Natural killer cell (primary cell): Measurements from ENCODE around the gene GLIS2. TPM values are rescaled to one million over a fixed set of nuclear protein-coding genes. Genes with fewer than 3 reads are reported as not detected.

ENCODE experiments used
- ATAC-seq, 3 donors: fragments of 150-1000 bp in 2 of 3; fragments of 200-7000 bp in 1 of 3; cut with Tn5 transposase; 1 replicate in 1 of 3; 2 replicates in 2 of 3; pipeline ENCODE4 v1.10.0; 2021; ENCODE audit warnings: mild to moderate bottlenecking in 2 of 3, moderate library complexity in 2 of 3
- DNase-seq, 2 donors: peaks; one replicate each; pipeline versions ENCODE4 v3.0.0 to v3.0.0-alpha.2; 2013 to 2021; ENCODE audit warnings: mixed read lengths in 1 of 2
- H3K27ac ChIP-seq: one replicate; pipeline ENCODE4 v1.5.1; 2013; ENCODE audit warnings: mild to moderate bottlenecking, low read length
- H3K27me3 ChIP-seq: one replicate; pipeline ENCODE4 v1.6.1; 2013; ENCODE audit warnings: low read length; ENCODE audit not compliant: control insufficient read depth, insufficient read depth
- H3K36me3 ChIP-seq: one replicate; pipeline ENCODE4 v1.6.1; 2013; ENCODE audit warnings: low read length; ENCODE audit not compliant: control insufficient read depth, insufficient read depth
- H3K4me1 ChIP-seq: one replicate; pipeline ENCODE4 v1.6.1; 2013; ENCODE audit warnings: low read length; ENCODE audit not compliant: control insufficient read depth, insufficient read depth
- H3K4me3 ChIP-seq: one replicate; pipeline ENCODE4 v1.5.1; 2013; ENCODE audit warnings: low read length
- H3K9me3 ChIP-seq: one replicate; pipeline ENCODE4 v1.6.1; 2013; ENCODE audit warnings: low read length; ENCODE audit not compliant: control insufficient read depth, insufficient read depth
- H3K27ac Mint-ChIP-seq, 2 donors: one replicate each; pipeline ENCODE4 v1.8.0; 2022; ENCODE audit warnings: mild to moderate bottlenecking in 2 of 2, mixed read lengths in 2 of 2, moderate library complexity in 1 of 2
- H3K27me3 Mint-ChIP-seq, 2 donors: one replicate each; pipeline ENCODE4 v1.8.0; 2022; ENCODE audit warnings: low read depth in 2 of 2, mixed read lengths in 2 of 2
- H3K36me3 Mint-ChIP-seq: one replicate; pipeline ENCODE4 v1.8.0; 2022; ENCODE audit warnings: mixed read lengths
- H3K4me1 Mint-ChIP-seq, 2 donors: one replicate each; pipeline ENCODE4 v1.8.0; 2022; ENCODE audit warnings: mixed read lengths in 2 of 2
- H3K4me3 Mint-ChIP-seq: one replicate; pipeline ENCODE4 v1.8.0; 2022; ENCODE audit warnings: mild to moderate bottlenecking, moderate library complexity, mixed read lengths
- H3K9me3 Mint-ChIP-seq, 2 donors: one replicate each; pipeline ENCODE4 v1.8.0; 2022; ENCODE audit warnings: mixed read lengths in 2 of 2
- WGBS: methylation state at CpG from one replicate; pipeline ENCODE4 v1.1.7; 2013; ENCODE audit warnings: missing lambda C conversion rate; ENCODE audit not compliant: insufficient coverage; 5-methylcytosine and 5-hydroxymethylcytosine counted together
- intact Hi-C: fragments of 100-400 bp; cut with micrococcal nuclease; formaldehyde crosslinking; loops from one replicate; pipeline ENCODE4 v1.14.2; 2022
- total RNA-seq, 4 donors: library from RNA; stranded (reverse); fragments of 120-200 nt in 1 of 4; gene quantifications; one replicate each; pipeline versions ENCODE4 v1.2.3 to v1.2.4, GENCODE V29; 2013 to 2022
- TF ChIP-seq, protein P1 (sequence below): fragments of 200-600 bp; IDR thresholded peaks from one replicate; pipeline ENCODE4 v1.8.0; 2022; ENCODE audit warnings: antibody characterized with exemption

GLIS2 gene
- total RNA-seq, 3 donors from 2014 or later (not counting 1 experiment from before 2014, with no cell fraction given) = 0.05 to 0.35 TPM; not detected in 1

DNA sequence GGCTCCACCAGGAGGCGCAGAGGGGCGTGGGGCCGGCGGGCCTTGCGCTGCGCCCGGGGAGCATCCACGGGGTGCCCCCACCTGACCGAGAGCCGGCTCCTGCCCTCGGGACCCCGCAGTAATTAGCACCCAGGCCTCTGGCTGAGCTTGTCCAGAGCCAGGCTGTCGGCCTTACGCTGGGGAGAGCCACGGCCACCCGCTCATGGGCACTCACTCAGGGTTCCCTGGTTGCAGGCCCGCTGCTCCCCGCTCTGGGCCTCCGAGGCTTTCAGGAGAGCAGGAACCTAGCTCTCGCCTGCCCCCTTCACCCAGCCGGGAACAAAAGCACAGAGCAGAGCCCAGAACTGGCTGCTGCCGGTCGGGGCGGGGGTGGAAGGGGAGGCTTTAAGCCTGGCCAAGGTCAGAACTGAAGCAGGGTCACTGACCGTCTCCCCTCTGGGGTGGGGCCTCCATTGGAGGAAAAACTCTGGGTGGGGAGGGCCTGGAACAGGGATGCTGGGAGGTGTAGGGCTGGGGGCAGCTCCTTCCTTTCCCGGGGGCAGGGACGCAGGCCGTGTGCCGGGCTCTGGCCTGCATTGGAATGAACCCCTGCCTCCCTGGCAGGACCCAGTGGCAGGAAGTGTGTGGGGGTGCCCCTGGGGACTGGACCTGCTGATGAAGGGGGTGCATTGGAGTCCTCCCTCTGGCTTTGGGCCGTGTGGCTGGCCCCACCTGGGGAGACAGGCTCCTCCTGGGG, 12.3 kb downstream of the GLIS2 start:
- WGBS = 10% methylated on average over 29 of the region's 30 CpGs
- Histone ChIP-seq H3K36me3 (no peaks in the 10 kb centered on the region), H3K27ac (no peak overlapping the region), H3K4me1 (peaks cover 18% of the 10 kb centered on the region), H3K4me3 (peak overlapping the region; percentile 24), H3K9me3 (no peaks in the 10 kb centered on the region), H3K27me3 (peaks cover 9% of the 10 kb centered on the region)
- no peaks in the 10 kb centered on the region for H3K9me3 Mint-ChIP-seq
- TF ChIP-seq, protein P1, sequence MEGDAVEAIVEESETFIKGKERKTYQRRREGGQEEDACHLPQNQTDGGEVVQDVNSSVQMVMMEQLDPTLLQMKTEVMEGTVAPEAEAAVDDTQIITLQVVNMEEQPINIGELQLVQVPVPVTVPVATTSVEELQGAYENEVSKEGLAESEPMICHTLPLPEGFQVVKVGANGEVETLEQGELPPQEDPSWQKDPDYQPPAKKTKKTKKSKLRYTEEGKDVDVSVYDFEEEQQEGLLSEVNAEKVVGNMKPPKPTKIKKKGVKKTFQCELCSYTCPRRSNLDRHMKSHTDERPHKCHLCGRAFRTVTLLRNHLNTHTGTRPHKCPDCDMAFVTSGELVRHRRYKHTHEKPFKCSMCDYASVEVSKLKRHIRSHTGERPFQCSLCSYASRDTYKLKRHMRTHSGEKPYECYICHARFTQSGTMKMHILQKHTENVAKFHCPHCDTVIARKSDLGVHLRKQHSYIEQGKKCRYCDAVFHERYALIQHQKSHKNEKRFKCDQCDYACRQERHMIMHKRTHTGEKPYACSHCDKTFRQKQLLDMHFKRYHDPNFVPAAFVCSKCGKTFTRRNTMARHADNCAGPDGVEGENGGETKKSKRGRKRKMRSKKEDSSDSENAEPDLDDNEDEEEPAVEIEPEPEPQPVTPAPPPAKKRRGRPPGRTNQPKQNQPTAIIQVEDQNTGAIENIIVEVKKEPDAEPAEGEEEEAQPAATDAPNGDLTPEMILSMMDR = no peak
- peaks cover 0 to 4% of the 10 kb centered on the region in 2 donors for H3K27me3 Mint-ChIP-seq
- peaks cover 0 to 5% of the 10 kb centered on the region in 2 donors for H3K4me1 Mint-ChIP-seq
- H3K36me3 Mint-ChIP-seq = no peaks in the 10 kb centered on the region
- peak overlapping the region; percentile 64 for H3K4me3 Mint-ChIP-seq
- peak; percentile 56 to 74 (median 68) for ATAC-seq
- H3K27ac Mint-ChIP-seq = no peak overlapping the region
- peak; percentile 38 to 74 for DNase-seq
- intact Hi-C loops = loop anchor here (2.0 kb wide), 1 partner anchor 19 kb away; no protein-coding TSS in a partner anchor

GRCh38 chr16:4328782-4329775, 13.2 kb downstream of the GLIS2 start:
- peaks cover 0 to 4% of the 10 kb centered on the region in 2 donors for H3K27me3 Mint-ChIP-seq
- WGBS = 81% methylated on average over 16 of the region's 17 CpGs
- Histone ChIP-seq H3K27ac (no peak overlapping the region), H3K4me3 (no peak overlapping the region), H3K4me1 (peaks cover 18% of the 10 kb centered on the region), H3K9me3 (no peaks in the 10 kb centered on the region), H3K36me3 (no peaks in the 10 kb centered on the region), H3K27me3 (peaks cover 9% of the 10 kb centered on the region)
- no peak overlapping the region for H3K27ac Mint-ChIP-seq
- peaks cover 0 to 5% of the 10 kb centered on the region in 2 donors for H3K4me1 Mint-ChIP-seq
- no peak for DNase-seq
- no peaks in the 10 kb centered on the region for H3K9me3 Mint-ChIP-seq
- intact Hi-C loops = loop anchor here (2.0 kb wide), 1 partner anchor 20 kb away; no protein-coding TSS in a partner anchor
- no peak overlapping the region for H3K4me3 Mint-ChIP-seq
- ATAC-seq = no peak
- H3K36me3 Mint-ChIP-seq = no peaks in the 10 kb centered on the region
- TF ChIP-seq, protein P1 = no peak

GRCh38 chr16:4330277-4330874, 14.5 kb downstream of the GLIS2 start:
- H3K27ac Mint-ChIP-seq = no peak overlapping the region
- Histone ChIP-seq H3K27me3 (peaks cover 9% of the 10 kb centered on the region), H3K36me3 (no peaks in the 10 kb centered on the region), H3K4me1 (peaks cover 18% of the 10 kb centered on the region), H3K4me3 (no peak overlapping the region), H3K9me3 (no peaks in the 10 kb centered on the region), H3K27ac (no peak overlapping the region)
- DNase-seq (peak; percentile 75 to 83), ATAC-seq (peak; percentile 83 to 87 (median 86))
- intact Hi-C loops = loop anchor here (1.0 kb wide), 1 partner anchor 42 kb away; no protein-coding TSS in a partner anchor
- no peaks in the 10 kb centered on the region for H3K36me3 Mint-ChIP-seq
- TF ChIP-seq, protein P1 = peak; percentile 94
- WGBS = 52% methylated on average over 14 of the region's 14 CpGs
- no peak overlapping the region for H3K4me3 Mint-ChIP-seq
- peaks cover 0 to 5% of the 10 kb centered on the region in 2 donors for H3K4me1 Mint-ChIP-seq
- no peaks in the 10 kb centered on the region for H3K9me3 Mint-ChIP-seq
- H3K27me3 Mint-ChIP-seq = peaks cover 0 to 4% of the 10 kb centered on the region in 2 donors
